ENCODE measurements around the gene ADAM11.

Gene ADAM11

DNA sequence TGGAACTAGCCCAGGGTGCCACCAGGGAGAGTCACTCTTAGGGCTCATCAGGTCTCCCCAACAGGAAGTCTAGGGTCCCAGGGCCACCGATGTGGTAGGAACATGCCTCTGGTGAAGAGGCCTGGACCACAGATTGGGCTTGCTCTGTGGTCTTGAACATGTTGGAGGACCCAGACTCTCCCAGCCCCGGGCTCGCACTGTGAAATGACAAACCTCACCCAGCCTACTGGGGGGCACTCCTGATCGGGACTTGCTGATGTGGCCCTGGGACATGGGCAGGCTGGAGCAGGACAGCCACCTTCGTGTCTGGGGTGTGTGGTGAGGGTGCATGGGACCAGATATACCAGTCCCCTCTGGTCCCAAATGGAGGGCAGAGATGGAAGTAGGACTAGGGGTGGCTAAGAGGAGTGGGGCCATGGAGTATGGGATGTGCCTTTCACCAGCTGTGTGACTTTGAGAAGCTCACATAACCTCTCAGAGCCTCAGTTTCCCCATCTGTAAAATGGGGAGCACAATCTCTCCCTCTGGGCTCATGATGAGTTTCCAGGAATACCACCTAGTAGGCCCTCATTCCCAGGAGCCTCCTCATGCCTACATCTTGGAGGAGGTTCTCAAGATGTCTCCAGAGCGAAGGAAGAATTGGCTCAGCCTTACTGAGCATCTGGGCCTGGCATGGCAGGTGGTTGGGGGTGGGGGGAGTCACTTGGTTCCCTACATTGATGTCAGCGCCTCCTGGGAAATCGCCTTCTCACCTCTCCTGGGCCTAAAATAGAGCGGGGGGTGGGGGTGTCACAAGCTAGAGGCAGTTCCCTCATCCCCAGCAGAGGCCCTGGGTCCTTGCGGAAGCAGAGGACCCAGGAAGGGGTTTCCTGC, 1.5 kb upstream of the ADAM11 start:
- DNase-seq = no peak

- DNase-seq = no peak
These were observed 822 bp upstream of the ADAM11 start for GRCh38 chr17:44757918-44758413.

- no peak for DNase-seq
These were observed 513 bp downstream of the ADAM11 start for GRCh38 chr17:44759086-44759915.

GRCh38 chr17:44759916-44760243, 1.1 kb downstream of the ADAM11 start:
- DNase-seq = no peak

GRCh38 chr17:44760474-44761308, 1.9 kb downstream of the ADAM11 start:
- no peak for DNase-seq

- no peak for DNase-seq
These were observed 3.4 kb downstream of the ADAM11 start for GRCh38 chr17:44761932-44762810.

- DNase-seq = no peak
These were observed 4.4 kb downstream of the ADAM11 start for GRCh38 chr17:44763170-44763569.

- DNase-seq = no peak
These were observed 7.2 kb downstream of the ADAM11 start for GRCh38 chr17:44765965-44766364.

- peak in 1 of 14 donors; percentile 16 for DNase-seq
These were observed 7.7 kb downstream of the ADAM11 start for GRCh38 chr17:44766409-44767038.

DNA sequence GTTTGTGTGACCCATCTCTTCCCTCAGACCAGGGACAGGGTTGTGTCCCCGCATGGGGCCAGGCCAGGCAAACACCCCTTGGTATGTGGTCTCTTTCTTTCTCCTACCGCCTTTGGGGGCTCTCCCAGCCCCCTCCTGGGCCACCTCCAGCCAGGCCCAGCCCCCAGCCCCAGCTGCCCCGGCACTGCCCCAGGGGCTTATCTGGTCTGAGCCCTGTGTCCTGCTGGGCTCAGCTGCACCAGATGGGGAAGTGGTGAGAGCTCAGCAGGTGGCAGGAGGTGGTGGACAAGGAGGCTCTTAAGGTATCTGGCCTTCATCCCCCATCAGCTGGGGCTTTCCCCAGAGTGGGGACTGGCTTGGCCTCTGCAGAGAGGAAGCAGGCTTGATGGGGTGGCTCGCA, 8.7 kb downstream of the ADAM11 start:
- no peak for DNase-seq

DNA sequence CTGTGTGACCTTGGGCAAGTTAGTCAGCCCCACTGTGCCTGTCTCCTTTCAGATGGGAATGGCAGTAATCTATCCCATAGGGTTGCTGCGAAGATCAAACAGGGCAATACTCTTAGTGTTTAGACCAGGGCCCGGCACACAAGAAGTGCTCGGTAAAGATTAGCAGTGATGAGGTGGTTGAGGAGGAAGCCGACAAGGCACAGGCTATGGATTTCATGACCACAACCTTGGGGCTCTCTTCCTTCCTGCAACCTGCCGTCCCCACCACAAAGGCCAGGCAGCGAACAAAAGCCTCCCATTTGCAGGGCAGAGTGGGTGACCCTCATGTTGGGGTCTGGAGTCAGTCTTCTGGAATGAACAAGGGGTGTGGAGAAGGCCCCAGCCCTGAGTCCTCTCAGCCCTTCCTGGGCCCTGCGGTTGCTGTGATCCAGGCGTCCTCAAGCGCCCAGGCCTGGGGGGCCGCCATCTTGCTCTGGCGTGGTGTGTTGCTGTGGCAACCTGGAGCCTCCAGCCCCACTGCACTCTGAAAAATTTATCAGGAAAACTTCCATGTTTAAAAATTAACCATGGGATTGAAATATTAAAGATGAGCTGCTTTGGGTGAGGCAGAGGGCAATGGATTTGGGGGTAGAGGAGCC, 9.8 kb downstream of the ADAM11 start:
- DNase-seq = no peak

DNA sequence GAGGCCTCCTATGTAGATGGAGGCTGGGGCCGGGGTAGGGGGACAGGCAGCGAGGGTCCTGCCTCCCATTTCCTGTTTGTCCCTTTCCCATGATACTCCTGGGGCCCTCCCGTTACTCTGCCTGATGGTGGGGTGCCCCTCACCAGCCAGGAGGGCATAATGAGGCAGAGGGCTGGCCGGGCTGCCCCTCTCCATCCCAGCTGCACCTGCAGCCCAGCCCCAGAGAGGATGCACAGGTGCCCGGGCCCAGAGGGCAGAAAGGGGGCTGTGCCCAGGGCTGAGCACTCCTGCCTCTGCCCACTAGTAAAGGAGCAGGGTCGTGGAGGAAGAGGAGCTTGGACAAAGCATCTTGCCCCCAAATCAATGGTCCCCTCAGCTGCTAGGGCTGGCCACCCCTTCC, 10.4 kb downstream of the ADAM11 start:
- DNase-seq = no peak

GRCh38 chr17:44769647-44770084, 10.9 kb downstream of the ADAM11 start:
- no peak for DNase-seq

GRCh38 chr17:44770166-44770925, 11.6 kb downstream of the ADAM11 start:
- peak in 1 of 14 donors; percentile 33 for DNase-seq

GRCh38 chr17:44772308-44773045, 13.7 kb downstream of the ADAM11 start:
- DNase-seq = no peak

DNA sequence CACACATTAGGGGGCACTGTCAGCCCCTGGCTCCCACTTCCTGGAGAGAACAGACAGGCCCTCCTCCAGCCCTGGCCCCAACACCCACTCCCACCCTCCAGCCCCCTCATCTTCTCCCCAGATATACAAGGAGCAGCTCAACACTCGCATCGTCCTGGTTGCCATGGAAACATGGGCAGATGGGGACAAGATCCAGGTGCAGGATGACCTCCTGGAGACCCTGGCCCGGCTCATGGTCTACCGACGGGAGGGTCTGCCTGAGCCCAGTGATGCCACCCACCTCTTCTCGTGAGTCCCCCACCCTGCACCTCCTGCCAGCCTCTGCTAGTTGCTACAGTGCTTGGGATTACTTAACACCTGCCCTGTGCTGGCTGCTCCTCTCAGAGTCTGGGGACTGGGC, 14.4 kb downstream of the ADAM11 start:
- DNase-seq = no peak

- DNase-seq = peak in 12 of 14 donors; percentile 28 to 78 (median 52)
These were observed 15.7 kb downstream of the ADAM11 start for GRCh38 chr17:44774271-44775135.

All from C1 segment of cervical spinal cord (tissue), 14 donors.